CD4-positive, alpha-beta T cell (primary cell): ENCODE measurements around the gene OR5T1. TPM values are rescaled to one million over a fixed set of nuclear protein-coding genes. Genes with fewer than 3 reads are reported as not detected.

Source experiments
- ATAC-seq: fragments of 200-7000 bp; cut with Tn5 transposase; one replicate; pipeline ENCODE4 v1.10.0; 2022; ENCODE audit warnings: mild to moderate bottlenecking; ENCODE audit not compliant: poor library complexity
- CTCF ChIA-PET: fragments of 350-600 bp; sonication (Branson Sonifier 250); formaldehyde crosslinking; loops from one replicate; lab custom pipeline; 2021; ENCODE audit warnings: antibody characterized with exemption, inconsistent platforms; lab: Charles Lee
- POLR2A ChIA-PET: fragments of 350-600 bp; sonication (Branson Sonifier 250); formaldehyde crosslinking; loops from one replicate; lab custom pipeline; 2021; ENCODE audit warnings: antibody characterized with exemption, inconsistent platforms; lab: Charles Lee
- DNase-seq, 14 experiments: peaks; one replicate each; pipeline ENCODE4 v3.0.0-alpha.2; 2013 to 2020; ENCODE audit warnings: mixed read lengths in 2 of 14
- H3K27ac ChIP-seq, 2 donors: one replicate each; pipeline versions ENCODE4 v1.5.1 to v1.7.0; 2013; ENCODE audit warnings: low read length in 2 of 2, low read depth in 1 of 2, mild to moderate bottlenecking in 1 of 2
- H3K27me3 ChIP-seq, 2 experiments: 1 replicate in 1 of 2; 2 replicates in 1 of 2; pipeline versions ENCODE4 v1.6.1 to v1.7.0; 2013; ENCODE audit warnings: low read length in 2 of 2, control low read depth in 1 of 2, mild to moderate bottlenecking in 1 of 2, moderate library complexity in 1 of 2; ENCODE audit not compliant: insufficient read depth in 2 of 2, control insufficient read depth in 1 of 2
- H3K36me3 ChIP-seq: one replicate; pipeline ENCODE4 v1.6.1; 2013; ENCODE audit warnings: low read length, control low read depth; ENCODE audit not compliant: insufficient read depth
- H3K4me1 ChIP-seq: one replicate; pipeline ENCODE4 v1.6.1; 2013; ENCODE audit warnings: low read length, control low read depth; ENCODE audit not compliant: insufficient read depth
- H3K4me3 ChIP-seq: one replicate; pipeline ENCODE4 v1.5.1; 2013; ENCODE audit warnings: mild to moderate bottlenecking, low read length, moderate library complexity
- H3K9me3 ChIP-seq, 2 experiments: 1 replicate in 1 of 2; 2 replicates in 1 of 2; pipeline versions ENCODE4 v1.6.1 to v1.7.0; 2013; ENCODE audit warnings: low read length in 2 of 2, mild to moderate bottlenecking in 2 of 2, control low read depth in 1 of 2, moderate library complexity in 1 of 2; ENCODE audit not compliant: control insufficient read depth in 1 of 2, insufficient read depth in 1 of 2
- H3K27ac Mint-ChIP-seq: one replicate; pipeline ENCODE4 v1.8.0; 2020; ENCODE audit warnings: mixed read lengths
- H3K27me3 Mint-ChIP-seq: one replicate; pipeline ENCODE4 v1.8.0; 2021; ENCODE audit warnings: mixed read lengths
- H3K36me3 Mint-ChIP-seq: one replicate; pipeline ENCODE4 v1.8.0; 2021; ENCODE audit warnings: low read depth, mixed read lengths
- H3K4me1 Mint-ChIP-seq: one replicate; pipeline ENCODE4 v1.8.0; 2021; ENCODE audit warnings: low read depth, mixed read lengths
- H3K4me3 Mint-ChIP-seq: one replicate; pipeline ENCODE4 v1.8.0; 2020; ENCODE audit warnings: mild to moderate bottlenecking, mixed read lengths
- H3K9me3 Mint-ChIP-seq: one replicate; pipeline ENCODE4 v1.8.0; 2020; ENCODE audit warnings: mixed read lengths
- CTCF ChIP-seq: fragments of 200-600 bp; IDR thresholded peaks from one replicate; pipeline ENCODE4 v1.8.0; 2022; ENCODE audit warnings: antibody characterized with exemption, mild to moderate bottlenecking
- intact Hi-C, 2 experiments: fragments of 100-400 bp; cut with DNase I in 1 of 2; cut with micrococcal nuclease in 1 of 2; formaldehyde crosslinking; loops; one replicate each; pipeline versions ENCODE4 v1.15.1 to v1.9.0; 2023 to 2025; cut with DNase I, micrococcal nuclease
- polyA plus RNA-seq, 2 donors: library from polyadenylated mRNA; unstranded; fragments of 120-200 nt; gene quantifications; one replicate each; pipeline ENCODE4 v1.2.1, GENCODE V29; 2013
- total RNA-seq, 174 experiments: library from RNA in 2 of 174; stranded (reverse) in 2 of 174; gene quantifications; one replicate each; pipeline ENCODE4 v1.2.3 and lab custom pipeline; 2021 to 2026

Gene OR5T1
- total RNA-seq: not detected
- polyA plus RNA-seq (2013, experiment 1 of 2): not detected
- polyA plus RNA-seq (2013, experiment 2 of 2): not detected
- 0 to 0.06 (median 0) reads per million in 172 experiments for total RNA-seq (lab: John Stamatoyannopoulos, UW)

- no peaks in the 10 kb centered on the region for H3K4me1 ChIP-seq
- no peaks in the 10 kb centered on the region for H3K4me1 Mint-ChIP-seq
- no peak for ATAC-seq
- H3K36me3 ChIP-seq: no peaks in the 10 kb centered on the region
- no peak within 1 kb of the TSS for H3K27ac Mint-ChIP-seq
- peaks cover 17% of the 10 kb centered on the region for H3K9me3 Mint-ChIP-seq
- peaks cover 0 to 10% of the 10 kb centered on the region in 2 experiments for H3K9me3 ChIP-seq
- no peak for TF ChIP-seq CTCF
- intact Hi-C loops: no loop called here
- H3K27me3 Mint-ChIP-seq: no peaks in the 10 kb centered on the region
- H3K4me3 ChIP-seq: no peak within 1 kb of the TSS
- H3K27ac ChIP-seq: no peak within 1 kb of the TSS
- no peaks in the 10 kb centered on the region for H3K27me3 ChIP-seq
- H3K36me3 Mint-ChIP-seq: no peaks in the 10 kb centered on the region
- ChIA-PET POLR2A (no interaction called here), CTCF (no interaction called here)
- no peak within 1 kb of the TSS for H3K4me3 Mint-ChIP-seq
- no peak for DNase-seq
Measured at GRCh38 chr11:56273854-56274253, at the start of gene OR5T1. TSS of gene OR5T1 (plus strand) at chr11:56274154. CDS start at chr11:56275639, 1,485 bp downstream.

- H3K36me3 ChIP-seq: no peaks in the 10 kb centered on the region
- no peak for DNase-seq
- no peaks in the 10 kb centered on the region for H3K4me1 Mint-ChIP-seq
- H3K4me1 ChIP-seq: no peaks in the 10 kb centered on the region
- H3K27me3 ChIP-seq: no peaks in the 10 kb centered on the region
- ChIA-PET CTCF (no interaction called here), POLR2A (no interaction called here)
- no peaks in the 10 kb centered on the region for H3K27me3 Mint-ChIP-seq
- no peak within 1 kb of the TSS for H3K27ac Mint-ChIP-seq
- H3K4me3 ChIP-seq: no peak within 1 kb of the TSS
- peaks cover 11% of the 10 kb centered on the region for H3K9me3 Mint-ChIP-seq
- no peak for ATAC-seq
- no peak for TF ChIP-seq CTCF
- no peaks in the 10 kb centered on the region for H3K36me3 Mint-ChIP-seq
- intact Hi-C loops: no loop called here
- peaks cover 0 to 6% of the 10 kb centered on the region in 2 experiments for H3K9me3 ChIP-seq
- no peak within 1 kb of the TSS for H3K4me3 Mint-ChIP-seq
- H3K27ac ChIP-seq: no peak within 1 kb of the TSS
Measured at GRCh38 chr11:56234155-56234554, 39.8 kb upstream of the OR5T1 start, which contains the start of gene OR5T2. TSS of gene OR5T2 (minus strand) at chr11:56234255. CDS start at chr11:56233062, 1,193 bp downstream.

- ATAC-seq (no peak), DNase-seq (no peak)
- H3K4me3 ChIP-seq: no peak within 1 kb of the TSS
- H3K4me1 Mint-ChIP-seq: no peaks in the 10 kb centered on the region
- H3K4me1 ChIP-seq: no peaks in the 10 kb centered on the region
- ChIA-PET POLR2A (no interaction called here), CTCF (no interaction called here)
- H3K27ac ChIP-seq: no peak within 1 kb of the TSS
- no peaks in the 10 kb centered on the region for H3K36me3 Mint-ChIP-seq
- H3K9me3 Mint-ChIP-seq: peaks cover 15% of the 10 kb centered on the region
- no peaks in the 10 kb centered on the region for H3K36me3 ChIP-seq
- H3K27me3 ChIP-seq: no peaks in the 10 kb centered on the region
- no peak within 1 kb of the TSS for H3K4me3 Mint-ChIP-seq
- peaks cover 0 to 3% of the 10 kb centered on the region in 2 experiments for H3K9me3 ChIP-seq
- H3K27me3 Mint-ChIP-seq: no peaks in the 10 kb centered on the region
- no peak within 1 kb of the TSS for H3K27ac Mint-ChIP-seq
- no peak for TF ChIP-seq CTCF
- intact Hi-C loops: no loop called here
Measured at GRCh38 chr11:56251954-56252353, 22.0 kb upstream of the OR5T1 start, which contains the start of gene OR5T3. TSS of gene OR5T3 (plus strand) at chr11:56252254. CDS start at chr11:56252254, 0 bp downstream.
